HL-60 (cell line): Measurements from ENCODE around the gene DBI.

ENCODE experiments used
- POLR2AphosphoS5 ChIP-seq: IDR thresholded peaks from 2 replicates; pipeline ENCODE4 v1.6.1; 2012; ENCODE audit warnings: low read depth
- TF ChIP-seq, protein P1 (sequence below): IDR thresholded peaks from one replicate; pipeline ENCODE4 v1.5.1; 2011; ENCODE audit warnings: low read length, control low read depth, inconsistent platforms; ENCODE audit not compliant: insufficient read depth

GRCh38 chr2:119360423-119360966 is 6.3 kb upstream of the DBI start:
- no peak for TF ChIP-seq POLR2AphosphoS5
- TF ChIP-seq, protein P1, sequence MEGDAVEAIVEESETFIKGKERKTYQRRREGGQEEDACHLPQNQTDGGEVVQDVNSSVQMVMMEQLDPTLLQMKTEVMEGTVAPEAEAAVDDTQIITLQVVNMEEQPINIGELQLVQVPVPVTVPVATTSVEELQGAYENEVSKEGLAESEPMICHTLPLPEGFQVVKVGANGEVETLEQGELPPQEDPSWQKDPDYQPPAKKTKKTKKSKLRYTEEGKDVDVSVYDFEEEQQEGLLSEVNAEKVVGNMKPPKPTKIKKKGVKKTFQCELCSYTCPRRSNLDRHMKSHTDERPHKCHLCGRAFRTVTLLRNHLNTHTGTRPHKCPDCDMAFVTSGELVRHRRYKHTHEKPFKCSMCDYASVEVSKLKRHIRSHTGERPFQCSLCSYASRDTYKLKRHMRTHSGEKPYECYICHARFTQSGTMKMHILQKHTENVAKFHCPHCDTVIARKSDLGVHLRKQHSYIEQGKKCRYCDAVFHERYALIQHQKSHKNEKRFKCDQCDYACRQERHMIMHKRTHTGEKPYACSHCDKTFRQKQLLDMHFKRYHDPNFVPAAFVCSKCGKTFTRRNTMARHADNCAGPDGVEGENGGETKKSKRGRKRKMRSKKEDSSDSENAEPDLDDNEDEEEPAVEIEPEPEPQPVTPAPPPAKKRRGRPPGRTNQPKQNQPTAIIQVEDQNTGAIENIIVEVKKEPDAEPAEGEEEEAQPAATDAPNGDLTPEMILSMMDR, result no peak
